NCI-H526 (cell line): ENCODE data around the gene EHD4.

ENCODE experiments used
- DNase-seq, 2 experiments: peaks; one replicate each; lab custom pipeline; 2025; lab: John Stamatoyannopoulos, UW

EHD4 gene

DNA sequence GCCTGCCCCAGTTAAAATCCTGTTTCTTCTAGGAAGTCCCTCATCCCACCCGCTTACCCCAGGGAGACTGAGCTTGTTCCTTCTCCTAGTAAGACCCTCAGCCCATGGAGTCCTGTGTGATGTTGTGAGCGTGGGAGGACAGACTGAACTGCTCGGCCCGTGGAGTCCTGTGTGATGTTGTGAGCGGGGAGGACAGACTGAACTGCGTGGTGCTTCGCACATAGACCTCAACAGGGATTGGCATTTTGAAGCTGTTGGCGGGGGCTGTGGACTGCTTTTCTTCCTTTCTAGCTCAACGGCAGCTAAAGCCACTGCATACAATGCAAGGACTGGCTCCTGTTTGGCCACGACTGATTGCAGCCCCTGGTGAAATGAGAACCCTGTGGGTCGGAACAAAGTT lies 76.9 kb downstream of the EHD4 start:
- DNase-seq, result no peak

DNA sequence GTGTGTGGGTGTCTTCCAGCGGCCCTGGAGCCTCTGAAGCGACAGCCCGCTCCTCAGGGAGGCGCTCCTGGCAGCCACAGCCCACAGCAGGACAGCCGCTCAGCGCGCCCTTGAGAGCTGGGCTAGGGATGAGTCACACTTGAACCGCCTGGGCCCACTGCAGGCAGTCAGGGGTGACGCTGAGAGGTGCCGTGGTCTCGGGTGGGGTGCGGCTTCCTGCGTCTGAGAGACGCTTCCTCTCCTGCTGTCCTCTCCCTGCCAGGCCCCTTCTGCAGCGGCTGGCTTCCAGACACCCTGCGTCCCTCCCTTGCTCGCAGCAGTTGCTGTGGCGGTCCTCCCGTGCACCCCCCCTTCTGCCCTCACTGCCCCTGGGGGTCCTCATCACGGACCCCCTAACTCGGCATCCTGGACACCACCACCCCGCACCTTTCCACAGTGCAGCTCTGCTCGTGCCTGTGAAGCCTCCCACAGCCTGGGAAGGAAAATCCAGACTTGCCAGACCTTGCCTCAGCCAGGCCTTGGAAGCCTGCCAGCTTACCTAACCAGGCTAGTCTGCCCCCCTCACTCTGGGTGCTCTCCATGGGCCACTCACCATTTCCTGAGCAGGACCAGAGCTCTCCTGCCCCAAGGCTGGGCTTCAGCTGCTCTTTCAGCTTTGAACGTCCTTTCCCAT lies 77.4 kb downstream of the EHD4 start:
- peak in 1 of 2 experiments; percentile 21 for DNase-seq

DNA sequence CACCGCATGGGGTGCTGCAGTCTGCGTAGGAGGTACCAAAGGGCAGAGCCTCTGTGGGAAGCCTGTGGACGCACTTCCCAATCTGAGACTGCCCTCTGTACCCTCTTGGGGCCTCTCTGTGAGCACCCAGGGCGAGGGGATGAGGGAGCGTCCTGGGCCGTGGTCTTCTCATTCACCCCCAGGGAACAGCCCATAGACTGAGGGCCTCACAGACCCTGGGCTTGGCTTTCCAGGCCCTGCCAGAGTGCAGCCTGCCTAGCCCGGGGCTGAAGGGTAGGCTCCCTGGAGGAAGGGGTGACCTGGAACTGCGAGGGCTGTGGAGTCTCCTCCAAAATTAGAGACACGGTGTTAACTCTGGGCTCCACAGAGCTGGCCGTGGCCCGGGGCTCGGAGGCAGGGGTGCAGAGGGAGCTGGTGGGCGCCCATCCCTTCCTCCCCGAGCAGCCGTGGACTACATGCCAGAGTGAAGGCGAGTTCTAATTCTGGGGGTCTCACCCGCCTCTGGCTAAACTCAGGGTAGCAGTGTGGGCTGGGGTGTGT lies 78.0 kb downstream of the EHD4 start:
- no peak for DNase-seq

DNA sequence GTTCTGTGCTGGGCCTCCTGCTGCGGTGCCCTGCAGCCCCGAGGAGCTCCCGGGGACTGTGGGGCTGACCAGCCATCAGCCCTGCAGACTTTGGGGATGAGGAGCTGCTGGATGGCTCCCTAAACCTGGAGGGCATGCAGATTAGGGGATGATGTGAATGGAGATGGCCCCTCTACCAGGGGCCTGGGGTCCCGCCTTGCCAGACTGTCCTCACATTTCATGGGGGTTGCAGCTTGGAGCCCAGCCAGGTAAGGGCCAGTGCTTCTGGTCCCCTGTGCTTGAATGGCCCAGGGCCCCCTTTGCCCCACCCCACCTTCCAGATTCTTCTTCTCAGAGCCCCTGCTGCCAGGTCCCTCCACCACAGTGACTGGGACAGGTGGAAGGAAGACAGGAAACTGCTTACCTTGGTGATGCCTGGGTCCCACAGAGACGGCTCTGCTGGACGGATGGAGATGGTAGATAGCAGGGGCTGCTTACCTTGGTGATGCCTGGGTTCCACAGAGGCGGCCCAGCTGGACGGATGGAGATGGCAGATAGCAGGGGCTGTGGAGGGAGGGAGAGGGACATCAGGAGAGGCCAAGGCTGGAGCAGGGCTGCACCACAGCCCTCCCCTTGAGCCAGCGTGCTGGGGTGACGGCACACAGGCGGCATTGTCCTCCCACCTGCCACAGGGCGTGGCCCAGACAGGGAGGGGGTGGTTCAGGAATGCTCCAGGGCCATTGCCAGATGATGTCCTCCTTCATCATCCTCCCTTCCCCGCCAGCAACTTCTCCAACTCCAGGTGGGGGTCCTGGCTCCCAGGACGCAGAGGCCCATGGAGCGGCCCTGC lies 78.7 kb downstream of the EHD4 start, which contains the start of gene SPTBN5:
Gene SPTBN5 (minus strand): TSS at position 632 of the 829 bp plus-strand sequence. CDS start 556 bp downstream, at position 76.
- DNase-seq, result peak in 1 of 2 experiments; percentile 60

DNA sequence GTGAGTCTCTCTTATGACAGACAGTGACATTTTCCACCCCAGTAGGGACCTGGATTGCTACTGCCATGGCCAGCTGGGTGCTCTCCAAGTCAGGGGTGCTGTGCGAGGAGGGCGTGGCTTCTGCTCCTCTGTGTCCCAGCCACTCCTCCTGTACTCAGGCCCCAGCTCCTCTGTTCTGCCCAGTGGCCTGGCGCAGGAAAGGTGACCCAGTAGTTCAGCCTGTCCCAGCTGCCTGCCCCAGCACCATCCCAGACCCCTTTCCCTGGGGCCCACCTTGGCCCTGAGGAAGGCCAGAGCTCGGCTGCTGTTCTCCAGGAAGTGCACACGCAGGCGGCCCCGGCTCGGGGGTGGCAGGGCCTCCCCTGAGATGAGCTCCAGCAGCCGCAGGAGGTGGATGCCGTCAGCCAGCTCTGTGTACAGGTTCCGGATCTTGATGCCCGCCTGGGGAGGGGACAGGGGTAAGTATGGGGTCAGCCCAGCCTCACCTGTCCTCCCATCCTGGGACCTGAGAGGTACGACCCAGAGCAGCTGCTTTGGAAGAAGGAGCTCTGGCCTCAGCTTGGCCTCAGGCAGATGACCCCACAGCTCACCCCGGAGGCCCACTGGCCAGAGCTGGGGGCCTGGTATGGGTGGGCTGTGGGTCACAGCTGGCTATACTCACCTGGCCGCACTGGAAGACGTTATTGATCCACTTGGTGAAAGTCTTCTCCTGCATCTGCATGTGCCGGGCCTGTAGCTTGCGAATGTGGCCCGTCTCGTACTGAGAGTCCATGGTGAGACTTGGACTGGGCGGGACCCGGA lies 79.5 kb downstream of the EHD4 start:
- DNase-seq, result no peak

DNA sequence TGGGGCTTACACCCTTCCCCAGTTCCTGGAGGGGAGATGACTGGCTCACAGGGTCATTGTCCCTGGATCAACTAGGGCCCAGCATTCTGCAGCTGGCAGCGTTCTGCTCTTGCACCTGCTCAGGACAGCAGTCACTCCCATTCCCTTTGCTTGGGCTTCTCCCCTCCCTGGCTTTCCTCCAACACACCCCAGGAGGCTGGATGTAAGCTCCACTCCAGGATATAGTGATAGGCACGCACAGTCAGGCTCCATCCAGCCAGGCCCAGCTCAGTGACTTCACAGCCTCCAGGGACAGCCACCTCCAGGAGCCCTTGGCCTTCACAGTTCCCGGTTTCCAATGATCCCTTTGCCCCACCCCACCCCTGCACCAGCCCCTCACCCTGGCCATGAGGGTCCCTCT lies 80.4 kb downstream of the EHD4 start:
- peak in 1 of 2 experiments; percentile 19 for DNase-seq

DNA sequence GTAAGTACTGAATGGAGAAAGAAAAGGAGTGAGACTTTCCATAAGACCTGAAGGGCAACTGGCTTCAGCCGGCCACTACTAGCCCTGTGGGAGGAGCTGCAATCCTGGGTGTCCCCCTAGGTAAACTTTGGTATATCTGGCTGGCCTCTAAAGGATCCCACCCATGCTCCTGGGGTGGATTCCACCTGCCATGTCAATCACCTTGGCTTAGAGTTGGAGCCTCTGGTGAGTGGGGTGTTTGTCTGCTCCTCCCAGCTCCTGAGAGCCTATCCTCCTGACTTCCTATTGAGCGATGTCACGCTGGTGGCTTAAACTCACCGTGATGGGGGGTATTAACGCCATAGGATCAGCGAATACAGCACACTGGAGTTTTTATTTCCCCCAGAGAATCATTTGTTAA lies 81.1 kb downstream of the EHD4 start:
- no peak for DNase-seq

DNA sequence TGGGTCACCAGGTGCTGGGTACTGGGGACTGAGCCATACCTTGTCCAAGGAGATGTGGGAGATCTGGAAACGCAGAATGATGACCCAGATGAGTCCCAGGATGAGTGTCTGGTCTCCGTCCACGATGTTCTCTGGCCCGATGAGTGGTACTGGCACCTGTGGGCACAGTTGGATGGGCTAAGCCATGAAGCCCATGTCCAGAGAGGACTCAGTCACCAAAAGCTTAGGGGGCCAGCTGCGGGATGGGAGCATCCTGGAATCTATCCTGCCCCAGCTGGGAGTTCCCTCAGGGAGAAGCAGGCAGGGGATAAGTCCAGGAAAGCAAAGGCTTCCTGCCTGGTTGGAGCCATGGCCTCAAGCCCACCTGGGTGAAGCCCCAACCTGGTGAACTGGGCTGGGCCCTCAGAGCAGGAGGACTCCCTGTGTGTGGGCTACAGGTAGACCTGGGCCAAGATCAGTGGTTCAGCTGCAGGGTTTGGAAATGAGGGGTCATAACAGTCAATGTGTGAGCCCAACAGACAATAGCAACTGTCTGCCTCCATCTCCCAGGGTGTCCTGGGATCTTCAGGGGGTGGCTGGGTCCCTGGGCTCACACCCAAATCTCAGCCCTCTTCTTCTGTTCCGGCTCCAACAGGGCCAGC lies 82.2 kb downstream of the EHD4 start:
- DNase-seq, result no peak

DNA sequence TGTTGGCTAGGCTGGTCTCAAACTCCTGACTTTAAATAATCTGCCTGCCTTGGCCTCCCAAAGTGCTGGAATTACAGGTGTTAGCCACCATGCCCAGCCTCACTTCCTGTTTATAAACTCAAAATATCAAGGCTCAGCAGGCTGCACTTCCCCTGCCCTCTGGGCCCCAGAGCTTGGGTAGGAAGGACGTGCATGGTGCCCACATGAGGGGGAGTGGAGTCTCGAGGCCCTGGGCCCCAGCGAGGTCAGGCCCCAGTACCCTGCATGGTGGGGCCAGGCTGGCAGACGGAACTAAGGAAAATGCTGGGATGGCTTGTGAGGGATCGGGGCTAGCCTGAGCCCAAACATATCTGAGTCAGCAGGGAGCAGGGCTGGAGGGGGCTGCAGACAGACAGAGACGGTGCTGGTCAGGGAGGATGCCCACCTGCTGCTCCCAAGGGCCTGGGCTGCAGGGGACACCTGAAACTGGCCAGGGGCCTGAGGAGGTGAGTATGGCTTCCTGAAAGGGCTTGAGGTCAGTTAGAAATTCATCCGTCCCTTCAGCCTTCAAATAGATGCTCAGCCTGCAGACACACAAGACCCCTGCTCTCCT lies 83.6 kb downstream of the EHD4 start:
- DNase-seq, result no peak

DNA sequence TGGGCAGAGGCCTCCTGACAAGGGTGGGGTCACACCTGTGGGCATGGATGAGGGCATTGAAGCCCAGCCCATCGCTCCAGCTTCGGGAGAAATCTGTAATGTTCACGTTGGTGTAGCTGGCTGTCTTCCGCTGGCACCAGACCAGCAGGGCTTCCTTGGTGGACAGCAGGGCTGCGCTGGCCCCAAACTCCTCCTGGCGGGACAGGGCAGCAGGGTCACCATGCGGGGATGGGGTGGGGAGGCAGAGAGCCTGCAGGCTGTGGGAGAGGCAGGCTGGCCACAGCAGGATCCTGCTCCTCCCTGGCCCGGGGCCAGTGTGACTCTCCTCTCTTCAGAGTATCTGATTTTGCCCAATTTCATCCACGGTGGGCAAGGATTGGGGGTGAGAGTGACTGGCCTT lies 84.5 kb downstream of the EHD4 start:
- no peak for DNase-seq

DNA sequence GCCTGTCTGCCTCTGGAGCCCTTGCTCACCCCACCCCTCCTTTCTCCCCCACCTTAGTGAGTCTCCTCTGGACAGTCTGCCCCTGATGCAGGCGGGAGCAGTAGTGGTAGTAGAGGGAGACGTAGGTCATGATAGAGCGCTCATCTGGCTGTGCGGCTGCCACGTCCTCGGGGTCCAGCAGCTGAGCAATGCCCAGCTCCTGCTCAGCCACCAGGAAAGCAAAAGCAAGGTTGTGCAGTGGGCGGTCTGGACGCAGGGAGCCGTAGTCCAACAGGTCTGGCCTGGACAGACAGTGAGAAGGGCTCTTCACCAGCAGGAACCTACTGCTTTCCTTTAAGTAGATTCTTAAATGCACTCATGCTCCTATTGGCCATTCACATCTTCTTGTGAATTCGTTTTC lies 85.2 kb downstream of the EHD4 start:
- no peak for DNase-seq

DNA sequence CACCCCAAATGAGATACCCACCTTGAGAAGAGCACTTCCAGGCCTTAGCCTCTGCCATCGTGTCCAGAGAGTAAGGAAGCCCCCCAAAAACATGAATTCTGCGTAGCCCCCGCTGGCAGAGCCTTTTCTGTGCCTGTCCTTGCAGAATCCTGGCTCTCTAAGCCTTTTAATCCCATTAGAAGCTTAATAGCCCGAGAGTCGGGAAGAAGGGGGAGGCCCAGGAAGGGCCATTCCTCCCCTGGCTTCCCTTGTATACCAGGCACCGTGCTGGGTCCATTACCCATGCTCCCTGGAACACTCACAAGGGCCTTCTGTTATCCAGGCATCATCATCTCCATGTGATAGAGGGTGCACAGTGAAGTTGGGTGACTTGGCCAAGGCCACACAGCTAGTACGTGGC lies 85.6 kb downstream of the EHD4 start:
- no peak for DNase-seq

DNA sequence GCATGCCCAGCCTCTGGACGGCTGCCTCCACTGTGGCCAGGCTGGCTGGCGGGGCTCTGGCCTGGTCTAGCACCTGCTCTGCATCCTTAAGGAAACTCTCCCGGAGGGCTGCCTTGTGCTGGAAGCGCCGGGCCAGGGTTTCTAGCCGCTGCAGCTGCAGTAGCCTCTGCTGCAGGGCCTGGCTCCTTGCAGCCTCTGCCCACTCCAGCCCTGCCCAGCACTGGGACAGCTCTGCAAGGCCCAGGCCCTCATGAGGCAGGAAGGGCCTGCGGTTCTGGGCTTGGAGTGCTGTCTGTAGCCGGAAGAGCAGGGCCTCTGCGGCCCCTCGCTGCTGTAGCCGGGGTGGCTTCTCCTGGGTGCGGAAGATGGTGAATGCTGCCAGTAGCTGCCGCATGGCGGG lies 86.5 kb downstream of the EHD4 start:
- no peak for DNase-seq

DNA sequence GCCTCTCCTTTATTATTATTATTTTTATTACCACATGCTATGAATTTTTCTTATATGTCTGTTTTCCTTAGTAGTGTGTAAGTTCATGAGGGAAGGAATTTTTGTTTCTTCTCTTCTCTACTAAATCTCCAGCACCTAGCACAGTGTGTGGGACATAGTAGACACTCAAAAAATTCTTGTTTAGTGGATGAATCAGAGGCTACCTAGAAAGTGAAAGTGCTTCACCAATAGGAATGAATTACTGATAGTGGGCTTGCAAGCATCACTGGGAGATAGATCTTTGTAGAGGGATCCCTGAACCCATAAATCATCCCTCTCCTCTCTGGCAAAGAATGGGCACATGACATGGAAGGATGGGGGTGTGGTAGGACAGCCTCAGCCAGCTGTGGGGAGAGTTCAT lies 87.0 kb downstream of the EHD4 start:
- DNase-seq, result no peak

DNA sequence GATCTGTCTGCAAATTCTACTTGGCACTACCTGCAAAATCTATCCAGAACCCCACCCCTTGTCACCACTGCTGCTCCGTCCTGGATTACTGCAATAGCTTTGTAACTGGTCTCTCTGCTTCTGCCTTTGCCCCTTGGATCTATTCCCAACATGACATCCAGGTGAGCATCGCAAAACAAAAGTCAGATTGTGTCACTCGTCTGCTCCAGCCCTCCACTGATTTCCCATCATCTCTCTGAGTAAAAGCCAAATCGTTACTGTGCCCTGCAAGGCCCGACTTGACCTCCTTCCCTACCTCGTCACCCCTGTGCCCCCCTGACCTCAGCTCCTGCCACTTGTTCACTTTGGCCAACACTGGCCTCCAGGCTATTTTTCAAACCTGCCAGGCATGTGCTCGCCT lies 87.9 kb downstream of the EHD4 start:
- DNase-seq, result no peak

DNA sequence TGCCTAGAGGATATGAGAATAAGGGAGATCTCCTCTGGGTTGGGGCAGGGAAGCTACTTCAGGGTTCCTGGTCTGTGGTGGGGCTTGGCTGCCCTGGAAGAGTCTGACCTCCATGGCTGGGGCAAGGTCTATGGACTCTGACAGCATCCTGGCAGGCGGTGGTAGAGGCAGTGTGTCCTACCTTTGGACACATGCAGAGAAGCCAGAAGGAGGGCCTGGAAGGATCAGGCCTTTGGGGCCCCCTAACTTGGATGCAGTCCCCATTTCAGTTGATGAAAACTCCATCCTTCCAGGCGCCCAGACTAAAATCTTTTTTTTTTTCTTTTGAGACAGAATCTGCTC lies 88.9 kb downstream of the EHD4 start:
- no peak for DNase-seq

DNA sequence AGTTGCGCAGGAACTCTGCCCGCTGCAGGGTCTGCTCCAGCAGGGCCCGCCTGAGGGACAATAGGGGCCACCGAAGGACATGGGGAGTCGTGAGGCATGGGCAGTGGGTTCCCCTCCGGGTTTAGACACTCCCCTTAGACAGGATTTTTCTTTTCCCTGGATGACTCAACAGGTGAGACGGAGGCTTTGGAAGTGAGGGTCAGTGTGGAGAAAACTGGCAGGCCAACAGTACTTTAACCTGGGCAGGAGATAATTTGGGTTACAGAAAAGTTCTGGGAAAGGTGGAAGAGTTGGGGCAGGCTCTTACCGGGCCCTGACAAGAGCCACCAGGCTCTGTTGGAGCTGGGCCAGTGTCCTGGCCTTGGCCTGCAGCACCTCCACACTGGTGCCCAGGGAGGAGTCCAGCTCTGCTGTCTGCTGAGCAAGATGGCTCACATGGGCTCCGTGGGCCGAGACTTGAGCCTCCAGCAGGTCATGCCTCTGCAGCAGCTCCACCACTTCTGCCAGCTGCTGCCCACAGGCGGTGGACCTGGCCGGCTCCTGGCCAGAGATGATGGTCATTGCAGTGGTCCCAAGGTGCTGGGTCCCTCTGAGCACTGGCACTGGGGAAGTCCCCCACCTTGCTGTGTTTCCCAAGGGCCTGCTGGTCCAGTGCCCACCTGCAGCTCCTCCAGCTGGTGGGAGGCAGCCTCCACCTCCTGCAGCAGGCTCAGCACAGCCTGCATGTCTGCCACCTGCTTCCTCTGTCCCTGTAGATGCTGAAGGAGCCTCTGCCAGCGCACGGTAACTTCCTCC lies 89.5 kb downstream of the EHD4 start:
- DNase-seq, result no peak

DNA sequence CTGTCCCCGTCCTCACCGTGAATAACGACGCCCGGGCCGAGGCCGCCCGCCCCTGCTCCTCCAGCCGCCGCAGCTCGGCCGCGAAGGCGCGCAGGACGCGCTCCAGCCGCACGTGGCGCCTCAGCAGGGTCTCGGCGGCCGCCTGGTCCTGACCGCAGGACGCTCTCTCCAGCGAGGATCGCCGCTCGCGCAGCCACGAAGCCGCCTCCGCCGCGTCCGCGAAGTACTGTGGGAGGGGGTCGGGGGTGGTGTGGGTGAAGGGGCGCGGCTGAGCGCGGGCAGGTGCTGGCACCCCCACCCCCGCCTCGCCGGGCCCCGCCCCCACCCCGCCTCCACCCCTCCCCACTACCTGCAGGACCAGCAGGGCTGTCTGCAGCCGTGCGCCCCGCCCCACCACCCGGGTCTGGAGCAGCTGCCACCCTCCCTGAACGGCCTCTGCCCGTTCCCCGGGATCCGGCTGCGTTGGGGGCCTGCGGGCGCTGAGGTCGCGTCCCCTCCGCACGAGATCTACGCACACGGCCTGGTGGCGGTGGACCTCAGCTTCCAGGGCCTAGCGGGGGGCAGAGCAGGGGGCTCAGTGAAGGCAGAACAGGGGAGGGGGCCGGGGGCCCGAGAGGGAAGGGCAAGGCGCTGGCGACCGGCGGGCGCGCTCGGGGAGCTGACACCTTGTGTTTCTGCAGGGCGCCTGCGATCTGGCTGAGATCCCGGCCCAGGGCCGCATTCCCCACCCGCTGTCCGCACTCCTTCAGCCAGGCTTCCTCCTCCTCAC lies 90.3 kb downstream of the EHD4 start:
- peak in 1 of 2 experiments; percentile 72 for DNase-seq

DNA sequence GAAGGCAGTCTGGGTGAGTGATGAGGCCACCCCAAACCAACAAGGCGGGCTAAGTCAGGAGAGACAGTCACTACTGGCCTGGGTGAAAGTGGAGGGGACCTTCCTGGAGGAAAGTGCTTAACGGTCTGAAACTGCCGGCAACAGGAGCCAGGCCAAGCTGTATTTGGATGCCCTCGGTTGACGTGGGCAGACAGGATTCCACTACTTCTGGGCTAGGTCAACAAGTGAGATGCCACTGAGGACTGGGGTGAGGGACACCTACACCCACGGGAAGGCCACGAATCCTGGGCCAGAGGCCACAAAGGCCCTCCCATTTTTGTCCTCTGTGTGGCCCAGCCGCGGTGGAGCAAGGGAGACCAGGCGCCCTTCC lies 90.8 kb downstream of the EHD4 start:
- DNase-seq, result no peak

DNA sequence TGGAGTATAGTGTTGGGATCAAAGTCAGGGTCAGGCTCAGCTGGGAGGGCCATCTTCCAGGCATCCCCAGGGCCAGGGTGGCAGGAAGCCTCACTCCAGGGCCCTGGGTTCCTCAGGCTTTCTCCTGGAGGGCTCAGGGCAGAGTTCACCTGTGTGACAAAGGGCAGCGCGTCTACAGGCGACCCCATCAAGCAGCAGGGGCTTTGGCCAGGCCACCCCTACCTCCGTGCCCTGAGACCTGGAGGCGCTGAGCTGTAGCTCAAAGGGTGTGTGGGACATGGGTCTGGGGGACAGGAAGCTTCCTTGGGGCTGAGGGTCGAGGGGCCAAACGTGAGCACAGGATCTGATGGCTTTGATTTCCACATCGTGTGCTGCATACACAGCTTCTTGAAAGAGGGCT lies 91.3 kb downstream of the EHD4 start:
- DNase-seq, result no peak
